ENCODE measurements around the gene CACNA1C. TPM values are rescaled to one million over a fixed set of nuclear protein-coding genes. Genes with fewer than 3 reads are reported as not detected.

CACNA1C gene
- total and polyA plus RNA-seq, 2 donors (not counting 1 experiment from before 2014, with no cell fraction given), result 0.01 to 0.02 TPM

DNA sequence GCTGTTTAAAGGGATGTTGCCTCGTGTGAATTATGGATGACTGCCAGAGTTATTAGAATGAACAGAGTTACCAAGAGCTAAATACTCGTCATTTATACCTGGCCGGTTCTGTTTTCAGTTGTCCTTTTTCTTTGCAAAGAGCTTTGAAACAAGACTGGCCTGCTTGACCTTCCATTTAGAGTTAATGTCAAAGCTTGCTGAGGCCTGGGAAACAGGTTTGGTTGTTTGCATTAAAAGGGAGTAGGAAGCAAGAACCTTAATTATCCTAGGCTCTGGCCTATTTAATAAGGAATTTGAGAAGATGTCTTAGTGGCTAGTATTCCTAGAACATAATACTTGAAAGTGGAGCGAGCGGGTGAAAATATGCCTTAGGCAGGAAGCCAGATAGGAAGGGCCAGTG is 233.3 kb downstream of the CACNA1C start:
- Histone ChIP-seq H3K9ac (ENCODE audit: low read length) (no peak overlapping the region), H2AFZ (ENCODE audit: insufficient read depth, low read depth, low read length, poor library complexity, severe bottlenecking) (no peak overlapping the region), H3K4me2 (replicated peaks; ENCODE audit: low read depth, low read length, poor library complexity, severe bottlenecking) (no peak overlapping the region), H3K36me3 (replicated peaks in 1 of 2; ENCODE audit: control extremely low read depth in 1 of 2, control insufficient read depth in 1 of 2, extremely low read depth in 1 of 2, insufficient read depth in 2 of 2, low read length in 1 of 2) (no peaks in the 10 kb centered on the region), H3K27me3 (replicated peaks in 1 of 4; ENCODE audit: control extremely low read depth in 1 of 4, control insufficient read depth in 3 of 4, insufficient read depth in 4 of 4, low read length in 3 of 4) (peaks cover 0 to 14% (median 2%) of the 10 kb centered on the region in 4 experiments), H3K27ac (ENCODE audit: low read length in 2 of 2) (no peak overlapping the region), H3K79me2 (ENCODE audit: control insufficient read depth, insufficient read depth, low read length) (no peaks in the 10 kb centered on the region), H3K4me1 (ENCODE audit: control insufficient read depth in 2 of 2, insufficient read depth in 2 of 2, low read length in 2 of 2) (no peaks in the 10 kb centered on the region), H3K9me3 (ENCODE audit: control extremely low read depth in 1 of 3, control insufficient read depth in 2 of 3, insufficient read depth in 1 of 3, low read length in 2 of 3) (peaks cover 0 to 5% (median 0%) of the 10 kb centered on the region in 3 donors), H4K20me1 (ENCODE audit: control insufficient read depth, insufficient read depth, low read length, poor library complexity, severe bottlenecking) (no peaks in the 10 kb centered on the region), H3K4me3 (ENCODE audit: control extremely low read depth in 1 of 5, extremely low read depth in 1 of 5, insufficient read depth in 1 of 5, low read depth in 2 of 5, low read length in 4 of 5) (no peak overlapping the region)
- ChIA-PET CTCF (interaction anchor here (0.6 kb wide), 1 partner anchor 10 kb away, joined by 3 read pairs; no protein-coding TSS in a partner anchor), POLR2A (no interaction called here)
- Mint-ChIP-seq H3K27ac (no peak overlapping the region), H3K4me3 (no peak overlapping the region), H3K9me3 (ENCODE audit: insufficient read depth) (peaks cover 2% of the 10 kb centered on the region), H3K27me3 (peaks cover 31% of the 10 kb centered on the region), H3K4me1 (peaks cover 9% of the 10 kb centered on the region)
- intact Hi-C loops (cut with micrococcal nuclease), result no loop called here
- TF ChIP-seq, protein P1, sequence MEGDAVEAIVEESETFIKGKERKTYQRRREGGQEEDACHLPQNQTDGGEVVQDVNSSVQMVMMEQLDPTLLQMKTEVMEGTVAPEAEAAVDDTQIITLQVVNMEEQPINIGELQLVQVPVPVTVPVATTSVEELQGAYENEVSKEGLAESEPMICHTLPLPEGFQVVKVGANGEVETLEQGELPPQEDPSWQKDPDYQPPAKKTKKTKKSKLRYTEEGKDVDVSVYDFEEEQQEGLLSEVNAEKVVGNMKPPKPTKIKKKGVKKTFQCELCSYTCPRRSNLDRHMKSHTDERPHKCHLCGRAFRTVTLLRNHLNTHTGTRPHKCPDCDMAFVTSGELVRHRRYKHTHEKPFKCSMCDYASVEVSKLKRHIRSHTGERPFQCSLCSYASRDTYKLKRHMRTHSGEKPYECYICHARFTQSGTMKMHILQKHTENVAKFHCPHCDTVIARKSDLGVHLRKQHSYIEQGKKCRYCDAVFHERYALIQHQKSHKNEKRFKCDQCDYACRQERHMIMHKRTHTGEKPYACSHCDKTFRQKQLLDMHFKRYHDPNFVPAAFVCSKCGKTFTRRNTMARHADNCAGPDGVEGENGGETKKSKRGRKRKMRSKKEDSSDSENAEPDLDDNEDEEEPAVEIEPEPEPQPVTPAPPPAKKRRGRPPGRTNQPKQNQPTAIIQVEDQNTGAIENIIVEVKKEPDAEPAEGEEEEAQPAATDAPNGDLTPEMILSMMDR (IDR thresholded peaks at IDR 0.05), result no peak
- TF ChIP-seq EZH2 (IDR thresholded peaks at IDR 0.05; ENCODE audit: borderline replicate concordance, insufficient read depth, low read depth, low read length, poor library complexity, severe bottlenecking), result no peak
- DNase-seq (no peak), ATAC-seq (ENCODE audit: low read depth) (no peak)
- WGBS (ENCODE audit: insufficient coverage), result 88% methylated on average over 5 of the region's 5 CpGs

DNA sequence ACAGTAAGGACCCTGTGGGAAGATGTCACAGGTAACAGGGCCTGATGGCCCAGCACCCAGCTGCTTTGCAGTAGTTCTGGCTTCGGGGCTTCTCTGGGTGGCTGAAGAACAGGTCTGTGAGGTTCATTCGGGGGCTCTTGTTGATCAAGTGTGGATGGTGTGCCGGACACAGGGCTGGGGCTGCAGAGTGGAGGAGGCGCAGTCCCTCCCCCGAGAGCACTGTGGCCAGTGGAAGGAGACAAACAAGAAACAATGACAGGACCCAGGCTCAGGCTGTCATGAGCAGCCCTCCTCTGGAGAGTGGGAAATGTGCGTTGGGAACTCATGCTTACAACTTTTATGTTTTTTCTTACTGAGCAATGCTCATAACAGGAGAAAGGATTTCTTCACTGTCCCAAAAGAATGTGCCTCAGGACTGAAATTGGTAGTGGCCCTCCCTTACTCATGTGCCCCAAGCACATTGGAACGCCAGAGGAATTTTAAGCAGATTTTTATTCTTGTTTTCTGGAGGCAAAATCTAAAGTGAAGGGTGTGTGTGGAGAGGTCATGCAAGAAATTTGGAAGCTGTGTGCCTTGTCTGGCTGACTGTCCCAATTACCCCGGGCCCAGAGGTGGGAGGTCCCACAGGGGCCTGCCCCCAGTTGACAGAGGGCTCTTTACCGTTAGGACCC is 233.8 kb downstream of the CACNA1C start:
- peaks cover 0 to 14% (median 2%) of the 10 kb centered on the region in 4 experiments for H3K27me3 ChIP-seq (replicated peaks in 1 of 4; ENCODE audit: control extremely low read depth in 1 of 4, control insufficient read depth in 3 of 4, insufficient read depth in 4 of 4, low read length in 3 of 4)
- no peak overlapping the region for H3K9ac ChIP-seq (ENCODE audit: low read length)
- H4K20me1 ChIP-seq (ENCODE audit: control insufficient read depth, insufficient read depth, low read length, poor library complexity, severe bottlenecking), result no peaks in the 10 kb centered on the region
- TF ChIP-seq, protein P1 (IDR thresholded peaks at IDR 0.05), result no peak
- TF ChIP-seq EZH2 (IDR thresholded peaks at IDR 0.05; ENCODE audit: borderline replicate concordance, insufficient read depth, low read depth, low read length, poor library complexity, severe bottlenecking), result no peak
- H3K4me1 ChIP-seq (ENCODE audit: control insufficient read depth in 2 of 2, insufficient read depth in 2 of 2, low read length in 2 of 2), result no peaks in the 10 kb centered on the region
- H3K9me3 ChIP-seq (ENCODE audit: control extremely low read depth in 1 of 3, control insufficient read depth in 2 of 3, insufficient read depth in 1 of 3, low read length in 2 of 3), result peaks cover 0 to 5% (median 0%) of the 10 kb centered on the region in 3 donors
- ATAC-seq (ENCODE audit: low read depth) (no peak), DNase-seq (no peak)
- H3K4me3 ChIP-seq (ENCODE audit: control extremely low read depth in 1 of 5, extremely low read depth in 1 of 5, insufficient read depth in 1 of 5, low read depth in 2 of 5, low read length in 4 of 5), result no peak overlapping the region
- Mint-ChIP-seq H3K4me1 (peaks cover 9% of the 10 kb centered on the region), H3K9me3 (ENCODE audit: insufficient read depth) (no peaks in the 10 kb centered on the region), H3K27ac (no peak overlapping the region), H3K4me3 (no peak overlapping the region), H3K27me3 (peaks cover 28% of the 10 kb centered on the region)
- WGBS (ENCODE audit: insufficient coverage), result 92% methylated on average over 6 of the region's 9 CpGs
- H3K36me3 ChIP-seq (replicated peaks in 1 of 2; ENCODE audit: control extremely low read depth in 1 of 2, control insufficient read depth in 1 of 2, extremely low read depth in 1 of 2, insufficient read depth in 2 of 2, low read length in 1 of 2), result no peaks in the 10 kb centered on the region
- no peaks in the 10 kb centered on the region for H3K79me2 ChIP-seq (ENCODE audit: control insufficient read depth, insufficient read depth, low read length)
- intact Hi-C loops (cut with micrococcal nuclease), result no loop called here
- H3K4me2 ChIP-seq (replicated peaks; ENCODE audit: low read depth, low read length, poor library complexity, severe bottlenecking), result no peak overlapping the region
- CTCF ChIA-PET, result interaction anchor here (0.6 kb wide), 1 partner anchor 10 kb away, joined by 3 read pairs; no protein-coding TSS in a partner anchor
- H3K27ac ChIP-seq (ENCODE audit: low read length in 2 of 2), result no peak overlapping the region
- POLR2A ChIA-PET, result no interaction called here
- H2AFZ ChIP-seq (ENCODE audit: insufficient read depth, low read depth, low read length, poor library complexity, severe bottlenecking), result no peak overlapping the region

Data from B cell (primary cell).